Measurements from ENCODE around the gene PARD3B. TPM values are rescaled to one million over a fixed set of nuclear protein-coding genes. Genes with fewer than 3 reads are reported as not detected.

The PARD3B gene
- total RNA-seq, 2 experiments from 2014 or later = 0.16 TPM; not detected in 1

GRCh38 chr2:205403244-205403825 is 858.1 kb downstream of the PARD3B start:
- Mint-ChIP-seq H3K27me3 (no peaks in the 10 kb centered on the region), H3K36me3 (no peaks in the 10 kb centered on the region), H3K4me3 (no peak overlapping the region), H3K4me1 (no peaks in the 10 kb centered on the region), H3K9me3 (ENCODE audit: low read depth) (no peaks in the 10 kb centered on the region), H3K27ac (no peak overlapping the region)
- DNase-seq = no peak
- no peak for ATAC-seq
- CTCF ChIA-PET = no interaction called here

- Mint-ChIP-seq H3K9me3 (ENCODE audit: low read depth) (no peaks in the 10 kb centered on the region), H3K36me3 (no peaks in the 10 kb centered on the region), H3K4me3 (no peak overlapping the region), H3K27ac (no peak overlapping the region), H3K4me1 (no peaks in the 10 kb centered on the region), H3K27me3 (no peaks in the 10 kb centered on the region)
- DNase-seq = no peak
- CTCF ChIA-PET = no interaction called here
- no peak for ATAC-seq
Observed at GRCh38 chr2:205405194-205405593, 859.9 kb downstream of the PARD3B start.

GRCh38 chr2:205405752-205406151 is 860.5 kb downstream of the PARD3B start:
- Mint-ChIP-seq H3K27me3 (no peaks in the 10 kb centered on the region), H3K9me3 (ENCODE audit: low read depth) (no peaks in the 10 kb centered on the region), H3K27ac (no peak overlapping the region), H3K36me3 (no peaks in the 10 kb centered on the region), H3K4me1 (no peaks in the 10 kb centered on the region), H3K4me3 (no peak overlapping the region)
- CTCF ChIA-PET = no interaction called here
- ATAC-seq (no peak), DNase-seq (no peak)

- no peaks in the 10 kb centered on the region for H3K4me1 Mint-ChIP-seq
- CTCF ChIA-PET = no interaction called here
Observed at GRCh38 chr2:205407984-205408383, 862.7 kb downstream of the PARD3B start.

GRCh38 chr2:205408696-205409095 is 863.4 kb downstream of the PARD3B start:
- Mint-ChIP-seq H3K36me3 (no peaks in the 10 kb centered on the region), H3K27me3 (no peaks in the 10 kb centered on the region), H3K9me3 (ENCODE audit: low read depth) (no peaks in the 10 kb centered on the region), H3K4me3 (no peak overlapping the region), H3K4me1 (no peaks in the 10 kb centered on the region), H3K27ac (no peak overlapping the region)
- no peak for DNase-seq
- CTCF ChIA-PET = no interaction called here
- ATAC-seq = no peak

More at GRCh38 chr2:205407984-205408383, 862.7 kb downstream of the PARD3B start:
- DNase-seq (no peak), ATAC-seq (no peak)
- Mint-ChIP-seq H3K27ac (no peak overlapping the region), H3K9me3 (ENCODE audit: low read depth) (no peaks in the 10 kb centered on the region), H3K4me3 (no peak overlapping the region), H3K36me3 (no peaks in the 10 kb centered on the region), H3K27me3 (no peaks in the 10 kb centered on the region)

- CTCF ChIA-PET = no interaction called here
- ATAC-seq = no peak
- Mint-ChIP-seq H3K4me3 (no peak overlapping the region), H3K9me3 (ENCODE audit: low read depth) (no peaks in the 10 kb centered on the region), H3K36me3 (no peaks in the 10 kb centered on the region), H3K27ac (no peak overlapping the region), H3K4me1 (no peaks in the 10 kb centered on the region), H3K27me3 (no peaks in the 10 kb centered on the region)
- DNase-seq = no peak
Observed at GRCh38 chr2:205409411-205409810, 864.1 kb downstream of the PARD3B start.

GRCh38 chr2:205411558-205411957 is 866.3 kb downstream of the PARD3B start:
- Mint-ChIP-seq H3K4me1 (no peaks in the 10 kb centered on the region), H3K36me3 (no peaks in the 10 kb centered on the region), H3K4me3 (no peak overlapping the region), H3K9me3 (ENCODE audit: low read depth) (no peaks in the 10 kb centered on the region), H3K27me3 (no peaks in the 10 kb centered on the region), H3K27ac (no peak overlapping the region)
- DNase-seq (no peak), ATAC-seq (no peak)
- CTCF ChIA-PET = no interaction called here

GRCh38 chr2:205424326-205424725 is 879.1 kb downstream of the PARD3B start:
- Mint-ChIP-seq H3K4me1 (no peaks in the 10 kb centered on the region), H3K36me3 (no peaks in the 10 kb centered on the region), H3K27me3 (no peaks in the 10 kb centered on the region), H3K27ac (no peak overlapping the region), H3K4me3 (no peak overlapping the region), H3K9me3 (ENCODE audit: low read depth) (peaks cover 2% of the 10 kb centered on the region)
- ATAC-seq (no peak), DNase-seq (no peak)
- CTCF ChIA-PET = no interaction called here

GRCh38 chr2:205425102-205425501 is 879.8 kb downstream of the PARD3B start:
- no peaks in the 10 kb centered on the region for H3K27me3 Mint-ChIP-seq
- CTCF ChIA-PET = no interaction called here

GRCh38 chr2:205427112-205427511 is 881.8 kb downstream of the PARD3B start:
- no peak for DNase-seq
- Mint-ChIP-seq H3K36me3 (no peaks in the 10 kb centered on the region), H3K4me1 (no peaks in the 10 kb centered on the region), H3K9me3 (ENCODE audit: low read depth) (no peaks in the 10 kb centered on the region), H3K4me3 (no peak overlapping the region), H3K27ac (no peak overlapping the region), H3K27me3 (no peaks in the 10 kb centered on the region)
- CTCF ChIA-PET = no interaction called here
- no peak for ATAC-seq

More at GRCh38 chr2:205425102-205425501, 879.8 kb downstream of the PARD3B start:
- no peaks in the 10 kb centered on the region for H3K4me1 Mint-ChIP-seq
- DNase-seq (no peak), ATAC-seq (no peak)
- no peak overlapping the region for H3K4me3 Mint-ChIP-seq
- peaks cover 2% of the 10 kb centered on the region for H3K9me3 Mint-ChIP-seq (ENCODE audit: low read depth)
- H3K27ac Mint-ChIP-seq = no peak overlapping the region
- H3K36me3 Mint-ChIP-seq = no peaks in the 10 kb centered on the region

- H3K4me1 Mint-ChIP-seq = no peaks in the 10 kb centered on the region
- ATAC-seq (no peak), DNase-seq (no peak)
- H3K27ac Mint-ChIP-seq = no peak overlapping the region
- H3K36me3 Mint-ChIP-seq = no peaks in the 10 kb centered on the region
- H3K9me3 Mint-ChIP-seq (ENCODE audit: low read depth) = no peaks in the 10 kb centered on the region
- CTCF ChIA-PET = no interaction called here
- H3K4me3 Mint-ChIP-seq = no peak overlapping the region
- no peaks in the 10 kb centered on the region for H3K27me3 Mint-ChIP-seq
Observed at GRCh38 chr2:205428811-205429210, 883.5 kb downstream of the PARD3B start.

GRCh38 chr2:205435970-205436369 is 890.7 kb downstream of the PARD3B start:
- H3K27ac Mint-ChIP-seq = no peak overlapping the region
- H3K9me3 Mint-ChIP-seq (ENCODE audit: low read depth) = no peaks in the 10 kb centered on the region
- DNase-seq (no peak), ATAC-seq (no peak)
- no peaks in the 10 kb centered on the region for H3K4me1 Mint-ChIP-seq
- H3K27me3 Mint-ChIP-seq = no peaks in the 10 kb centered on the region
- CTCF ChIA-PET = no interaction called here
- no peak overlapping the region for H3K4me3 Mint-ChIP-seq
- H3K36me3 Mint-ChIP-seq = no peaks in the 10 kb centered on the region

GRCh38 chr2:205438241-205438640 is 893.0 kb downstream of the PARD3B start:
- no peak overlapping the region for H3K27ac Mint-ChIP-seq
- CTCF ChIA-PET = no interaction called here
- H3K4me3 Mint-ChIP-seq = no peak overlapping the region
- no peaks in the 10 kb centered on the region for H3K4me1 Mint-ChIP-seq
- H3K36me3 Mint-ChIP-seq = no peaks in the 10 kb centered on the region
- DNase-seq = no peak
- H3K27me3 Mint-ChIP-seq = no peaks in the 10 kb centered on the region
- H3K9me3 Mint-ChIP-seq (ENCODE audit: low read depth) = no peaks in the 10 kb centered on the region
- no peak for ATAC-seq

- no peak for DNase-seq
- no peaks in the 10 kb centered on the region for H3K27me3 Mint-ChIP-seq
- no peaks in the 10 kb centered on the region for H3K36me3 Mint-ChIP-seq
- no peaks in the 10 kb centered on the region for H3K4me1 Mint-ChIP-seq
- H3K9me3 Mint-ChIP-seq (ENCODE audit: low read depth) = no peaks in the 10 kb centered on the region
- H3K4me3 Mint-ChIP-seq = no peak overlapping the region
- CTCF ChIA-PET = no interaction called here
- no peak overlapping the region for H3K27ac Mint-ChIP-seq
- ATAC-seq = no peak
Observed at GRCh38 chr2:205439621-205440020, 894.3 kb downstream of the PARD3B start.

GRCh38 chr2:205441524-205441923 is 896.2 kb downstream of the PARD3B start:
- CTCF ChIA-PET = no interaction called here
- Mint-ChIP-seq H3K4me1 (no peaks in the 10 kb centered on the region), H3K4me3 (no peak overlapping the region), H3K36me3 (no peaks in the 10 kb centered on the region), H3K27me3 (no peaks in the 10 kb centered on the region), H3K27ac (no peak overlapping the region), H3K9me3 (ENCODE audit: low read depth) (no peaks in the 10 kb centered on the region)
- no peak for DNase-seq
- ATAC-seq = no peak
